SK-N-SH treated with all-trans-retinoic acid at 6 μM for 48 hours (cell line): Measurements from ENCODE around the gene SUN5.

ENCODE experiments used
- ATAC-seq: fragments of 200-7000 bp; cut with Tn5 transposase; 3 replicates; pipeline ENCODE4 v1.9.1; 2020; ENCODE audit warnings: mild to moderate bottlenecking, moderate library complexity
- BACH2 ChIP-seq: fragments of 250-450 bp; sonication (Bioruptor Pico); IDR thresholded peaks from 2 replicates; pipeline ENCODE4 v1.9.0; 2021; ENCODE audit warnings: mild to moderate bottlenecking, borderline replicate concordance
- CSDC2 ChIP-seq: fragments of 250-450 bp; sonication (Bioruptor Pico); IDR thresholded peaks from 2 replicates; pipeline ENCODE4 v1.5.0; 2020; ENCODE audit warnings: mild to moderate bottlenecking, moderate library complexity
- ESRRG ChIP-seq: fragments of 250-450 bp; sonication (Bioruptor Pico); IDR thresholded peaks from 2 replicates; pipeline ENCODE4 v1.6.1; 2021; ENCODE audit warnings: mild to moderate bottlenecking
- GLIS3 ChIP-seq: fragments of 250-450 bp; sonication (Bioruptor Pico); IDR thresholded peaks from 2 replicates; pipeline ENCODE4 v1.5.0; 2020; ENCODE audit warnings: mild to moderate bottlenecking, moderate library complexity
- ISL1 ChIP-seq: fragments of 250-450 bp; sonication (Bioruptor Pico); IDR thresholded peaks from 2 replicates; pipeline ENCODE4 v2.1.2; 2022; ENCODE audit warnings: mild to moderate bottlenecking, moderate library complexity
- OSR1 ChIP-seq: fragments of 250-450 bp; sonication (Bioruptor Pico); IDR thresholded peaks from 2 replicates; pipeline ENCODE4 v1.8.0; 2022; ENCODE audit warnings: moderate library complexity, mild to moderate bottlenecking, inconsistent platforms
- PPARA ChIP-seq: fragments of 250-450 bp; sonication (Bioruptor Pico); IDR thresholded peaks from 2 replicates; pipeline ENCODE4 v1.5.0; 2020; ENCODE audit warnings: mild to moderate bottlenecking, borderline replicate concordance
- RARB ChIP-seq: fragments of 250-450 bp; sonication (Bioruptor Pico); IDR thresholded peaks from 2 replicates; pipeline ENCODE4 v1.8.0; 2021; ENCODE audit warnings: mild to moderate bottlenecking, moderate library complexity
- SNAI2 ChIP-seq: fragments of 250-450 bp; sonication (Bioruptor Pico); IDR thresholded peaks from 2 replicates; pipeline ENCODE4 v1.5.0; 2020; ENCODE audit warnings: mild to moderate bottlenecking, moderate library complexity
- TCF4 ChIP-seq: fragments of 250-450 bp; sonication (Bioruptor Pico); IDR thresholded peaks from 2 replicates; pipeline ENCODE4 v1.8.0; 2021; ENCODE audit warnings: mild to moderate bottlenecking, moderate library complexity, borderline replicate concordance
- TOX ChIP-seq: fragments of 250-450 bp; sonication (Bioruptor Pico); IDR thresholded peaks from 2 replicates; pipeline ENCODE4 v1.8.0; 2021; ENCODE audit warnings: mild to moderate bottlenecking, moderate library complexity, borderline replicate concordance
- ZC3H10 ChIP-seq: fragments of 250-450 bp; sonication (Bioruptor Pico); IDR thresholded peaks from 2 replicates; pipeline ENCODE4 v1.5.1; 2021; ENCODE audit warnings: mild to moderate bottlenecking, moderate library complexity
- ZFP3 ChIP-seq: fragments of 250-450 bp; sonication (Bioruptor Pico); IDR thresholded peaks from 2 replicates; pipeline ENCODE4 v1.5.0; 2020; ENCODE audit warnings: mild to moderate bottlenecking, moderate library complexity
- ZFP30 ChIP-seq: fragments of 450-650 bp; formaldehyde crosslinking; IDR thresholded peaks from 2 replicates; pipeline ENCODE4 v1.5.0; 2022; ENCODE audit warnings: mild to moderate bottlenecking, moderate library complexity
- ZNF565 ChIP-seq: fragments of 450-650 bp; formaldehyde crosslinking; conservative IDR thresholded peaks from 2 replicates; pipeline ENCODE4 v1.5.0; 2020; ENCODE audit warnings: low read depth, mild to moderate bottlenecking, moderate library complexity
- ZNF70 ChIP-seq: fragments of 450-650 bp; formaldehyde crosslinking; IDR thresholded peaks from 2 replicates; pipeline ENCODE4 v1.5.0; 2020; ENCODE audit warnings: mild to moderate bottlenecking, moderate library complexity
- ZNF8 ChIP-seq: fragments of 450-650 bp; formaldehyde crosslinking; IDR thresholded peaks from 2 replicates; pipeline ENCODE4 v1.5.0; 2020; ENCODE audit warnings: mild to moderate bottlenecking, moderate library complexity
- TF ChIP-seq, protein P1 (sequence below): fragments of 250-450 bp; sonication (Bioruptor Pico); IDR thresholded peaks from 2 replicates; pipeline ENCODE4 v1.8.0; 2021; ENCODE audit warnings: low read depth, mild to moderate bottlenecking, moderate library complexity, borderline replicate concordance
- TF ChIP-seq, protein P2 (sequence below): fragments of 250-450 bp; sonication (Bioruptor Pico); IDR thresholded peaks from 2 replicates; pipeline ENCODE4 v1.5.1; 2021; ENCODE audit warnings: mild to moderate bottlenecking, moderate library complexity
- TF ChIP-seq, protein P3 (sequence below): fragments of 250-450 bp; sonication (Bioruptor Pico); IDR thresholded peaks from 2 replicates; pipeline ENCODE4 v1.5.0; 2020; ENCODE audit warnings: mild to moderate bottlenecking, moderate library complexity
- TF ChIP-seq, protein P4 (sequence below): fragments of 250-450 bp; sonication (Bioruptor Pico); IDR thresholded peaks from 2 replicates; pipeline ENCODE4 v1.5.1; 2020; ENCODE audit warnings: low read depth, mild to moderate bottlenecking, moderate library complexity

Gene SUN5

DNA sequence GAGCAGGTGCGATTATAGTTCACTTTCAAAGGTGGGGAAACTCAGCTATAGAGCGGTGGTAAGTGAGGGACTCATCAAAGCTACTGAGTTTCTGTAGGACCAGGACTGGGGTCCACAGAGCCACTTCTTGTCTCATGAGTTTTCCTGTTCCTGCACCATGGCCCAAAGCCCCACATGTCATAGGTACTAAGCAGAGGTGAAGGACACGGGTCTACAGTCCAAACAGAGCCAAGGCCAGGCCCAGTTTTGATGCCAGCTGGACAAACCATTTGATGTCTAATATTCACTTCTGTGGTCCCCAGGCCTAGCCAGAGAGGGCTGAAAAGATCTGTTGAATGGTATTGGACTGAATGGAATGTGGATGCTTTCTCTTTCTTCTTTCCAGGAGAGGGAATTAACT, 38.2 kb upstream of the SUN5 start:
- no peak for TF ChIP-seq ZNF70 (CRISPR knock-in tag)
- TF ChIP-seq ISL1 (CRISPR knock-in tag), result no peak
- TF ChIP-seq, protein P1, sequence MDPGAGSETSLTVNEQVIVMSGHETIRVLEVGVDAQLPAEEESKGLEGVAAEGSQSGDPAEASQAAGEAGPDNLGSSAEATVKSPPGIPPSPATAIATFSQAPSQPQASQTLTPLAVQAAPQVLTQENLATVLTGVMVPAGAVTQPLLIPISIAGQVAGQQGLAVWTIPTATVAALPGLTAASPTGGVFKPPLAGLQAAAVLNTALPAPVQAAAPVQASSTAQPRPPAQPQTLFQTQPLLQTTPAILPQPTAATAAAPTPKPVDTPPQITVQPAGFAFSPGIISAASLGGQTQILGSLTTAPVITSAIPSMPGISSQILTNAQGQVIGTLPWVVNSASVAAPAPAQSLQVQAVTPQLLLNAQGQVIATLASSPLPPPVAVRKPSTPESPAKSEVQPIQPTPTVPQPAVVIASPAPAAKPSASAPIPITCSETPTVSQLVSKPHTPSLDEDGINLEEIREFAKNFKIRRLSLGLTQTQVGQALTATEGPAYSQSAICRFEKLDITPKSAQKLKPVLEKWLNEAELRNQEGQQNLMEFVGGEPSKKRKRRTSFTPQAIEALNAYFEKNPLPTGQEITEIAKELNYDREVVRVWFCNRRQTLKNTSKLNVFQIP (CRISPR knock-in tag), result no peak
- TF ChIP-seq PPARA (CRISPR knock-in tag), result no peak
- no peak for TF ChIP-seq ESRRG (CRISPR knock-in tag)
- no peak for TF ChIP-seq TCF4
- no peak for TF ChIP-seq RARB (CRISPR knock-in tag)
- TF ChIP-seq, protein P2, sequence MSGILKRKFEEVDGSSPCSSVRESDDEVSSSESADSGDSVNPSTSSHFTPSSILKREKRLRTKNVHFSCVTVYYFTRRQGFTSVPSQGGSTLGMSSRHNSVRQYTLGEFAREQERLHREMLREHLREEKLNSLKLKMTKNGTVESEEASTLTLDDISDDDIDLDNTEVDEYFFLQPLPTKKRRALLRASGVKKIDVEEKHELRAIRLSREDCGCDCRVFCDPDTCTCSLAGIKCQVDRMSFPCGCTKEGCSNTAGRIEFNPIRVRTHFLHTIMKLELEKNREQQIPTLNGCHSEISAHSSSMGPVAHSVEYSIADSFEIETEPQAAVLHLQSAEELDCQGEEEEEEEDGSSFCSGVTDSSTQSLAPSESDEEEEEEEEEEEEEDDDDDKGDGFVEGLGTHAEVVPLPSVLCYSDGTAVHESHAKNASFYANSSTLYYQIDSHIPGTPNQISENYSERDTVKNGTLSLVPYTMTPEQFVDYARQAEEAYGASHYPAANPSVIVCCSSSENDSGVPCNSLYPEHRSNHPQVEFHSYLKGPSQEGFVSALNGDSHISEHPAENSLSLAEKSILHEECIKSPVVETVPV (CRISPR knock-in tag), result no peak
- no peak for TF ChIP-seq ZFP30 (CRISPR knock-in tag)
- TF ChIP-seq TOX (CRISPR knock-in tag), result no peak
- no peak for TF ChIP-seq ZC3H10 (CRISPR knock-in tag)
- TF ChIP-seq ZNF565, result no peak
- no peak for TF ChIP-seq BACH2 (CRISPR knock-in tag)
- no peak for TF ChIP-seq OSR1 (CRISPR knock-in tag)
- TF ChIP-seq, protein P3, sequence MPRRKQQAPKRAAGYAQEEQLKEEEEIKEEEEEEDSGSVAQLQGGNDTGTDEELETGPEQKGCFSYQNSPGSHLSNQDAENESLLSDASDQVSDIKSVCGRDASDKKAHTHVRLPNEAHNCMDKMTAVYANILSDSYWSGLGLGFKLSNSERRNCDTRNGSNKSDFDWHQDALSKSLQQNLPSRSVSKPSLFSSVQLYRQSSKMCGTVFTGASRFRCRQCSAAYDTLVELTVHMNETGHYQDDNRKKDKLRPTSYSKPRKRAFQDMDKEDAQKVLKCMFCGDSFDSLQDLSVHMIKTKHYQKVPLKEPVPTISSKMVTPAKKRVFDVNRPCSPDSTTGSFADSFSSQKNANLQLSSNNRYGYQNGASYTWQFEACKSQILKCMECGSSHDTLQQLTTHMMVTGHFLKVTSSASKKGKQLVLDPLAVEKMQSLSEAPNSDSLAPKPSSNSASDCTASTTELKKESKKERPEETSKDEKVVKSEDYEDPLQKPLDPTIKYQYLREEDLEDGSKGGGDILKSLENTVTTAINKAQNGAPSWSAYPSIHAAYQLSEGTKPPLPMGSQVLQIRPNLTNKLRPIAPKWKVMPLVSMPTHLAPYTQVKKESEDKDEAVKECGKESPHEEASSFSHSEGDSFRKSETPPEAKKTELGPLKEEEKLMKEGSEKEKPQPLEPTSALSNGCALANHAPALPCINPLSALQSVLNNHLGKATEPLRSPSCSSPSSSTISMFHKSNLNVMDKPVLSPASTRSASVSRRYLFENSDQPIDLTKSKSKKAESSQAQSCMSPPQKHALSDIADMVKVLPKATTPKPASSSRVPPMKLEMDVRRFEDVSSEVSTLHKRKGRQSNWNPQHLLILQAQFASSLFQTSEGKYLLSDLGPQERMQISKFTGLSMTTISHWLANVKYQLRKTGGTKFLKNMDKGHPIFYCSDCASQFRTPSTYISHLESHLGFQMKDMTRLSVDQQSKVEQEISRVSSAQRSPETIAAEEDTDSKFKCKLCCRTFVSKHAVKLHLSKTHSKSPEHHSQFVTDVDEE (CRISPR knock-in tag), result no peak
- TF ChIP-seq ZFP3 (CRISPR knock-in tag), result no peak
- no peak for TF ChIP-seq SNAI2 (CRISPR knock-in tag)
- TF ChIP-seq, protein P4, sequence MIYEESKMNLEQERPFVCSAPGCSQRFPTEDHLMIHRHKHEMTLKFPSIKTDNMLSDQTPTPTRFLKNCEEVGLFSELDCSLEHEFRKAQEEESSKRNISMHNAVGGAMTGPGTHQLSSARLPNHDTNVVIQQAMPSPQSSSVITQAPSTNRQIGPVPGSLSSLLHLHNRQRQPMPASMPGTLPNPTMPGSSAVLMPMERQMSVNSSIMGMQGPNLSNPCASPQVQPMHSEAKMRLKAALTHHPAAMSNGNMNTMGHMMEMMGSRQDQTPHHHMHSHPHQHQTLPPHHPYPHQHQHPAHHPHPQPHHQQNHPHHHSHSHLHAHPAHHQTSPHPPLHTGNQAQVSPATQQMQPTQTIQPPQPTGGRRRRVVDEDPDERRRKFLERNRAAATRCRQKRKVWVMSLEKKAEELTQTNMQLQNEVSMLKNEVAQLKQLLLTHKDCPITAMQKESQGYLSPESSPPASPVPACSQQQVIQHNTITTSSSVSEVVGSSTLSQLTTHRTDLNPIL, result no peak
- no peak for ATAC-seq

DNA sequence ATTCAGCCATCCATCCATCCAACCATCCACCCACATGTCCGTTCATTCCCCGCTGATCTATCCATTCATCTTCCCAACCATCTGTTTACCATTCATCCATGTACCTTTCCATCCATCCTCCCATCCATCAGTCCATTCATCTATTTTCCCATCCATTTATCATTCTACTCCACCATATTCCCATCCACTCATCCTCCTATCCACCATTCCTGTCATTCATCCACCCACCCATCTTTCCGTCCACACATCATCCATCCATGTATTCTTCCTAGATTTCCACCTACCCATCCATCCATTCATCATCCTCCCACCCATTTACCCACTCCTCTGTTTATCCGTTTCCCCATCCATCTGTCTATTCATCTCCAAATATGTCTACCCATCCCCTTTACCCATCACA, 34.0 kb upstream of the SUN5 start:
- no peak for TF ChIP-seq ZFP3 (CRISPR knock-in tag)
- TF ChIP-seq, protein P4, result no peak
- no peak for TF ChIP-seq ZNF565
- no peak for TF ChIP-seq GLIS3 (CRISPR knock-in tag)
- no peak for TF ChIP-seq RARB (CRISPR knock-in tag)
- TF ChIP-seq, protein P1 (CRISPR knock-in tag), result no peak
- TF ChIP-seq TOX (CRISPR knock-in tag), result no peak
- TF ChIP-seq, protein P3 (CRISPR knock-in tag), result no peak
- TF ChIP-seq OSR1 (CRISPR knock-in tag), result no peak
- TF ChIP-seq CSDC2 (CRISPR knock-in tag), result no peak
- no peak for TF ChIP-seq BACH2 (CRISPR knock-in tag)
- no peak for TF ChIP-seq ZNF8
- no peak for ATAC-seq
